Measurements from ENCODE around the gene AMT. TPM values are rescaled to one million over a fixed set of nuclear protein-coding genes. Genes with fewer than 3 reads are reported as not detected.

The AMT gene
- total and polyA plus RNA-seq, 2 experiments from 2014 or later, result 19.0 to 39.7 TPM

- no peak overlapping the region for H3K27ac ChIP-seq
- no peaks in the 10 kb centered on the region for H3K9me3 ChIP-seq (ENCODE audit: low read depth)
- TF ChIP-seq CTCF (IDR thresholded peaks at IDR 0.05; ENCODE audit: poor library complexity), result no peak
- TF ChIP-seq EZH2 (IDR thresholded peaks at IDR 0.05; ENCODE audit: borderline replicate concordance), result no peak
- no peak for TF ChIP-seq EZH2phosphoT487 (IDR thresholded peaks at IDR 0.05; ENCODE audit: low read depth, severe bottlenecking, unreplicated experiment)
- H3K4me1 ChIP-seq (ENCODE audit: insufficient read depth), result no peaks in the 10 kb centered on the region
- H4K20me1 ChIP-seq (ENCODE audit: insufficient read depth, poor library complexity, severe bottlenecking), result peaks cover 88% of the 10 kb centered on the region
- peaks cover 99% of the 10 kb centered on the region for H3K79me2 ChIP-seq
- no peaks in the 10 kb centered on the region for H3K36me3 ChIP-seq (replicated peaks; ENCODE audit: insufficient read depth, low read depth)
- H3K9me2 ChIP-seq (replicated peaks; ENCODE audit: insufficient read depth), result no peaks in the 10 kb centered on the region
- H2AFZ ChIP-seq, result no peak overlapping the region
- DNase-seq (ENCODE audit: low spot score), result no peak
- 93% methylated on average over 11 of the region's 11 CpGs for WGBS (ENCODE audit: low lambda C conversion rate, missing lambda C conversion rate)
- H3K4me2 ChIP-seq, result no peak overlapping the region
- H3K27me3 ChIP-seq, result no peaks in the 10 kb centered on the region
- H3K4me3 ChIP-seq, result no peak overlapping the region
Observed at GRCh38 chr3:49378249-49378895, 43.9 kb downstream of the AMT start.

- no peaks in the 10 kb centered on the region for H3K4me1 ChIP-seq (ENCODE audit: insufficient read depth)
- H3K9me2 ChIP-seq (replicated peaks; ENCODE audit: insufficient read depth), result no peaks in the 10 kb centered on the region
- no peak for TF ChIP-seq EZH2 (IDR thresholded peaks at IDR 0.05; ENCODE audit: borderline replicate concordance)
- no peak for TF ChIP-seq EZH2phosphoT487 (IDR thresholded peaks at IDR 0.05; ENCODE audit: low read depth, severe bottlenecking, unreplicated experiment)
- no peak for TF ChIP-seq CTCF (IDR thresholded peaks at IDR 0.05; ENCODE audit: poor library complexity)
- DNase-seq (ENCODE audit: low spot score), result no peak
- H2AFZ ChIP-seq, result no peak overlapping the region
- no peaks in the 10 kb centered on the region for H3K36me3 ChIP-seq (replicated peaks; ENCODE audit: insufficient read depth, low read depth)
- no peak overlapping the region for H3K4me2 ChIP-seq
- peaks cover 99% of the 10 kb centered on the region for H3K79me2 ChIP-seq
- no peaks in the 10 kb centered on the region for H3K27me3 ChIP-seq
- peaks cover 81% of the 10 kb centered on the region for H4K20me1 ChIP-seq (ENCODE audit: insufficient read depth, poor library complexity, severe bottlenecking)
- no peaks in the 10 kb centered on the region for H3K9me3 ChIP-seq (ENCODE audit: low read depth)
- H3K4me3 ChIP-seq, result no peak overlapping the region
- H3K27ac ChIP-seq, result no peak overlapping the region
- 100% methylated on average over 1 of the region's 1 CpG for WGBS (ENCODE audit: low lambda C conversion rate, missing lambda C conversion rate)
Observed at GRCh38 chr3:49377483-49377882, 44.8 kb downstream of the AMT start.

- Histone ChIP-seq H3K27me3 (no peaks in the 10 kb centered on the region), H3K36me3 (replicated peaks; ENCODE audit: insufficient read depth, low read depth) (no peaks in the 10 kb centered on the region), H4K20me1 (ENCODE audit: insufficient read depth, poor library complexity, severe bottlenecking) (peaks cover 34% of the 10 kb centered on the region), H3K27ac (no peak overlapping the region), H3K4me3 (no peak overlapping the region), H3K79me2 (peaks cover 96% of the 10 kb centered on the region), H2AFZ (no peak overlapping the region), H3K4me2 (no peak overlapping the region), H3K9me3 (ENCODE audit: low read depth) (no peaks in the 10 kb centered on the region), H3K4me1 (ENCODE audit: insufficient read depth) (no peaks in the 10 kb centered on the region), H3K9me2 (replicated peaks; ENCODE audit: insufficient read depth) (no peaks in the 10 kb centered on the region)
- DNase-seq (ENCODE audit: low spot score), result no peak
- TF ChIP-seq EZH2phosphoT487 (IDR thresholded peaks at IDR 0.05; ENCODE audit: low read depth, severe bottlenecking, unreplicated experiment) (no peak), EZH2 (IDR thresholded peaks at IDR 0.05; ENCODE audit: borderline replicate concordance) (no peak), CTCF (IDR thresholded peaks at IDR 0.05; ENCODE audit: poor library complexity) (no peak)
Observed at GRCh38 chr3:49371946-49372345, 50.3 kb downstream of the AMT start.

Data from hepatocyte (in vitro differentiated cells).